COLO829 (cell line): ENCODE data around the gene DUSP8.

ENCODE experiments used
- DNase-seq: peaks from one replicate; pipeline ENCODE4 v3.0.0; 2012; ENCODE audit warnings: low spot score

The DUSP8 gene

GRCh38 chr11:1565904-1566247, 6.2 kb downstream of the DUSP8 start:
- DNase-seq: no peak

GRCh38 chr11:1565173-1565903, 6.7 kb downstream of the DUSP8 start:
- no peak for DNase-seq

DNA sequence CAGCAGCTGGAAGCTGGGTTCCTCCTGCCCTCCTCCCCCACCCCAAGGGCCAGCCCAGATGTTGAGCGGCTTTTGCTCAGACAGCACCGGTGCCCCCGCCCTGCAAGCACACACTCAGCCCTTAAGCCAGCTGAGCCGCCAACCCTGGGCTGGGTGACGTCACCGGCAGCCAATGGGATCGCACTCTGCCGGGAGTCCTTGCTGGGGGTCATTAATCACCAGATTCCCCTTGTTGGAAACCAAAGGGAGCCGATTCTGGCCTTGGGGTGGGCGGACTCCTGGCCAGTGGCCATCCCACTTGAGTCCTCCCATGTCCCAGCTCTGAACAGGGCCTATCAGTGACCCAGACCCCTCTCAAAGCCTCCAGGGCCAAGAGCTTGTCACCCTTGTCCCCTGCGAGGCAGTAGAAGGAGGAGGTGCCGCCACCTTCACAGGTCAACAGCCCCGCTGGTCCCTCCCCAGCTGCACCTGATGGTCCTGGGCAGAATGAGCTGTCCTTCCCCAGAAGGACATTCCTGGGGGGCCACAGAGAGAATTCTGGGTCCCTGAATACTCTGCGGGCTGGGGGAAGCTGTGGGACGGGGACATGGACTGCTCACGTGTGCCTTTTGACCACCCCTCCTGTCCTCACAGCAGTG, 7.4 kb downstream of the DUSP8 start:
- peak; percentile 42 for DNase-seq

DNA sequence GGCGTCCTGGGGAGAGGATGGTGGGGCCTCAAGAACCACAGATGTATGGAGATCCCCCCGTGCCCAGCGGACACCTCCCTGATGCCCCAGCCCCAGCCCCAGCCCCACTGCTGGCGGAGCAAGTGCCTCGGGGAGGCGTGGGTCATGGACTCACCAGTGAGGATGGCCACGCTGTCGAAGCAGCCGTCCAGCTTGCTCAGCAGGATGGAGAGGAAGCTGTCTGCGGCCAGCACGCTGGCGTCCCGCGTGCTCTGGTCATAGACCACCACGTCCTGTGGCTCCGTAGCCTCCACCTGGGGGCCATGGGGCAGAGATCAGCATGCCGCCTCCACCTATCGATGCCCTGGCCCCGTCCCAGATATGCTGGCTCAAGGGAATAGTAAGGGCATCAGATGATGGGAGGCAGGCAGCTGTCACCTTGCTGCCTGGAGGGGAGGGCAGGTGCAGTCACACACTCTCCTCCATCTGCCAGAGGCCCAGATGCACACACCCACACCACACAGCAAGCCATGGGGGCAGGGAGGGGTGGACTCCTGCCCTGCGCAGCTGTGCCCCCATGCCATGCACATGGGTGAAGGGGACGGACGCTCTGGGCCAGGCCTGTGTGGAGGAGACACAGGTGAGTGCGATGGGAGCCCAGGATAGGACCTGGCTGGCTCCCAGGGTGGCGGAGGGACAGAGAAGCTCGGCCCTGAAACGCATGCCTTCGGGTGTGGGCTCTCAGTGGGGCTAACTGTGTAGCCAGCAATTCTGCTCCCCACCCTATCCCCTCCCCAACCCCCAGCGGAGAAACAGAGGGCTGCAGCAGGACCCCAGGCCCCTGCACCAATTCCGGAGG, 8.2 kb downstream of the DUSP8 start:
- no peak for DNase-seq

DNA sequence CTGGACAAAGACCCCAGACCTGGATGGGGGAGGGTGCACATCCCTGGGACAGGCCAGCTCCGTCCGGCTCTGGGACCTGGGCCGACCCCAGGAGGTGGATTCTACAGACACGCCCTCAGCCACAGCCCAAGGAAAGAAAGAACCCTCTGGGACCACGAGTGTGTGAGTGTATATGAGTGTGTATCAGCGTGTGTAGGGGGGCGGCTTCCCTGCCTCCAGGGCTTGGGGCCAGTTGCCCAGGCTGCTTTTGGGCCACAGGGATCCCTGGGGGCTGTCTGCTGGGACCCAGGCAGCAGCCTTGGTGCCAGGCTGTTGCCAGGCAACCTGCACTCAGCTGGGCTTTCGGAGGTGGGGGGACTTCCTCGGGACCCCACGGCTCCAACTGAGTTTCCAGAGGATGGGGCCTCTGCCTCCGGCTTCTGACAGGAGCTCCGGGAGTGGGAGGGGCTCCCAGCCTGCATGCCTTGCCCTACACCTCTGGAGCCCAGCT, 8.9 kb downstream of the DUSP8 start:
- no peak for DNase-seq

DNA sequence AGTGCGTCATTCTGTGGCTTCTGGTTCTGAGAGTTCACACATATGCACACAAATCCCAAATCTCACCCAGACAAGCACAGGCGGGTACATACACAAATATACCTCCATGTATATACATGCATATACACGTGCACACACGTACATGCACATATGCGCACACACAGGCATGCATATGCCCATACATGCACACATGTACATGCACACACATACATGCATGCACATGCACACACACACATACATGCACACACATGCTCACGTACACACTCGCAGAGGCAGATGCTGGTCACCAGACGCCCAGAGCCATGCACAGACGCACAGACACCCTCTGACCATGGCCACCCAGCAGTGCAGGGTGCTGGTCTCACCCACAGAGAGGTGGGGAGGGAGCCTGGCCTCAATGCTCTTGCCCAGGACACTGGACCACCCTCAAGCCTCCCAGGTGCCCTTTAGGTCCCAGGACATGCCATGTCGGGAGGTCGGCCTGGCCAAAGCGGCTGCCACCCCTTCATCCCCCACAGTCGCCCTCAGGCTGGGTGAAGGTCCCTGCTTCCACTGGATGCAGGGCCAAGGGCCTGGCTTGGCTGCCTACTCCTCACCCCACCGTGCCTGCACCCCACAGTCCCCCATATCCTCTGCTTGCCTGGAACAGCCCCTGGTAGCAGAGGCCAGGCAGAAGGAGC, 9.5 kb downstream of the DUSP8 start:
- no peak for DNase-seq

DNA sequence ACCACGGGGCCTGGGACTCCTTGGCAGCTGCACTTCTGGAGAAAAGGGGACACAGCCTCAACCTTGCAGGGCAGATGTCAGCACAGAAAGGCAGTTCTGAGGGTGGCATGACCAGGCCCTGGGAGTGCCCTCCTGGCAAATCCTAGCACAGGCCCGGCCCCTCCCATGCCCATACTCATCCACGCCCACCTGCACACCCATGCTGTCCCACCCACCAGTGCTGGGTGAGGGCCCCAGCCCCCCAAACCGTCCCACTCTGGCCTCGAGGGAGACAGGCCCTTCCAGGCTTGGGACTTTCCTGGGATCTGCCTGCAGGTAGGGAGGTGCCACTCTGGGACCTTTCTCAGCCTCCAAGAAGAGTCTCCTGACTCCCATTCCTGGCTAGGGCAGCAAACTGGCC, 10.1 kb downstream of the DUSP8 start:
- DNase-seq: no peak

DNA sequence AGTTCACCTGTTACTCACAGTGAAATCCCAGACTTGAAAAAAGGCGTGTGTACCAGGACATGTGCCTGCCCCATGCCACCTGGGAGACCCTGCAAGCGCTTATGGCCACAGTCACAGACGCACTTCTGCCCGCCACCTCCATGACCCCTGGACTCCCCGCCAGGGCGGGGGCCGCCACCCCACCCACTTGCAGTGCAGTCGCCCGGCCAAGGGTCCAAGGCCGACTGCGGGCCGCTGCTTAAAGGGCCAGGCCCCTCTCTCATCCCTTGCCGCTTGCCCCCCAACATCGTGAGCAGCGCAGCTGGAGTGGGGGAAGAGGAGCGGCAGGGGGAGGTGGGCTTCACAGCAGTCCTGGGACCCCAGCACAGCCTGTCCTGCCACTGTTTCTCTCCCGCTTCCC, 10.8 kb downstream of the DUSP8 start:
- no peak for DNase-seq

GRCh38 chr11:1560649-1561251, 11.3 kb downstream of the DUSP8 start:
- DNase-seq: no peak

- DNase-seq: no peak
These were observed 11.9 kb downstream of the DUSP8 start for GRCh38 chr11:1560002-1560648.

GRCh38 chr11:1559111-1559951, 12.7 kb downstream of the DUSP8 start:
- DNase-seq: no peak

DNA sequence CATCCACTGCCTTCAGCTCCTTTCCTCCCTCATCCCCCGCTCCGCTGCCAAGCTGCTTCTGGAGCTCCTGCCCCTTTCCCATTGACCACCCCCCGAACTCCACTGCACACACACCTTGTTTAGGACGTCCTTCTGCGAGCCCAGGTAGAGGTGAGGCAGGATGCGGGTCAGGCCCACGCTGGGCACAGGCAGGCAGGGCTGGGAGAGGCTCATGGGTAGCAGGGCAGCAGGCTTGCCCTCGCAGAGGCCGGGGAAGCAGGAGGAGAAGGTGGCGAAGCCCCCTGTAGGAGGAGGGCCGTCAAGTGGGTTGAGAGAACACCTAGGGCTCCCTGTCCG, 13.3 kb downstream of the DUSP8 start:
- no peak for DNase-seq

GRCh38 chr11:1557904-1558774, 13.9 kb downstream of the DUSP8 start:
- no peak for DNase-seq

GRCh38 chr11:1557051-1557884, 14.8 kb downstream of the DUSP8 start:
- DNase-seq: no peak

- no peak for DNase-seq
These were observed 15.7 kb downstream of the DUSP8 start for GRCh38 chr11:1556278-1556902.

GRCh38 chr11:1555713-1556153, 16.3 kb downstream of the DUSP8 start:
- no peak for DNase-seq

- no peak for DNase-seq
These were observed 16.9 kb downstream of the DUSP8 start for GRCh38 chr11:1554981-1555712.
